GM18520 (cell line): Measurements from ENCODE around the gene TMEM182.

Experiments used
- ATAC-seq: cut with Tn5 transposase; IDR thresholded peaks from one replicate; pipeline ENCODE4 v1.9.1; 2021; ENCODE audit not compliant: unreplicated experiment

The TMEM182 gene, protein sequence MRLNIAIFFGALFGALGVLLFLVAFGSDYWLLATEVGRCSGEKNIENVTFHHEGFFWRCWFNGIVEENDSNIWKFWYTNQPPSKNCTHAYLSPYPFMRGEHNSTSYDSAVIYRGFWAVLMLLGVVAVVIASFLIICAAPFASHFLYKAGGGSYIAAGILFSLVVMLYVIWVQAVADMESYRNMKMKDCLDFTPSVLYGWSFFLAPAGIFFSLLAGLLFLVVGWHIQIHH

DNA sequence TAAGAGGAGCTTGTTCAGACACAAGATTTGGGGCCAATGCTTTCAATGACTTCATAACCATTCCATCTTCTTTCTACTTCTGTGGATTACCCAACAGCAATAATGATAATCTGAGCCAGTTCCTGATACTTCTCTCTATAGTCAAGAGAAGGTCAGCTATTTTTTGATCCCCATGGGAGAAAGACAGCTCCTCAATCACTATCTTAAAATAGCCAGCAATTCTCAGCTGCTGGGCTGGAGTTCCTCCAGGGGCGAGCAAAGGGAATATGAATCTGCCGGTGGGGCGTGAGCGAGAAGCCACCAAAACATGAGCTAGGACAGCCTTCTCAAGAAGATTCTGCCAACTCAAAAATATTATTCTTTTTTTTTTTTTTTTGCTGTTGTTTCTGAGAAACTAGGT is at the start of gene TMEM182:
TMEM182 (plus strand) TSS at position 269 of the 400 bp plus-strand sequence. CDS start 187 bp downstream, outside the sequence.
- ATAC-seq: no peak

DNA sequence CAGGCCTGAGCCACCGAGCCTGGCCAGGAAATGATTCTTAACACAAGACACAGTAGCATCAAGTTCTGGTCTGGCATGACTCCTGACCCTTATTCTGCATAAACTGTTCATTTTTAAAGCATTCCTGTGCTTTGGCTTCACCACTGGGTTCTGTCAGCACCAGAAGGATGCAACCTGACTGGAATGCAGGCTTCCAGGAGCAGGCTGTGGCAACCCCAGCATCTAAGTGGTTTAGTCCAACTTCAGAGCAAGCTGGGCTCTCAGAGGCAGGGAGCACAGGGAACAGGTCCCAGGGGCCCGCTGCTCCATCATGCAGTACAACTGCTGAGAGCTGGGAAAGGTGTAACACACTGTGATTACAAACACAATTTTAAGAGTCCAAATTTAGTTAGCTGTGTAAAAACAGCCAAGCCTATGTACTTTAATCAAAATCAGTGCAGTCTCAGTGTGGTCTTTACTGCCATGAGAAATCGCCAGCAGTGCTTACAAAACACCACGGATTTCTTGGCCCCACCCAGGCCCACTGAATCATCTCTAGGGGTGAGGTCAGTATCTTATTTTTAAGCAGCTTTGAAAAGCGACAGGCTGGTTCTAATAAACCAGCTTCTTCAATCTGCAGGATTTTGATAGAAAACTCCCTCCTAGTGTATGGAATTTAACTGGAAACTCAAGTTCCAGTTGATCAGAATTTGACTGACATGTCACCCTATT is 44.4 kb upstream of the TMEM182 start:
- ATAC-seq: no peak

DNA sequence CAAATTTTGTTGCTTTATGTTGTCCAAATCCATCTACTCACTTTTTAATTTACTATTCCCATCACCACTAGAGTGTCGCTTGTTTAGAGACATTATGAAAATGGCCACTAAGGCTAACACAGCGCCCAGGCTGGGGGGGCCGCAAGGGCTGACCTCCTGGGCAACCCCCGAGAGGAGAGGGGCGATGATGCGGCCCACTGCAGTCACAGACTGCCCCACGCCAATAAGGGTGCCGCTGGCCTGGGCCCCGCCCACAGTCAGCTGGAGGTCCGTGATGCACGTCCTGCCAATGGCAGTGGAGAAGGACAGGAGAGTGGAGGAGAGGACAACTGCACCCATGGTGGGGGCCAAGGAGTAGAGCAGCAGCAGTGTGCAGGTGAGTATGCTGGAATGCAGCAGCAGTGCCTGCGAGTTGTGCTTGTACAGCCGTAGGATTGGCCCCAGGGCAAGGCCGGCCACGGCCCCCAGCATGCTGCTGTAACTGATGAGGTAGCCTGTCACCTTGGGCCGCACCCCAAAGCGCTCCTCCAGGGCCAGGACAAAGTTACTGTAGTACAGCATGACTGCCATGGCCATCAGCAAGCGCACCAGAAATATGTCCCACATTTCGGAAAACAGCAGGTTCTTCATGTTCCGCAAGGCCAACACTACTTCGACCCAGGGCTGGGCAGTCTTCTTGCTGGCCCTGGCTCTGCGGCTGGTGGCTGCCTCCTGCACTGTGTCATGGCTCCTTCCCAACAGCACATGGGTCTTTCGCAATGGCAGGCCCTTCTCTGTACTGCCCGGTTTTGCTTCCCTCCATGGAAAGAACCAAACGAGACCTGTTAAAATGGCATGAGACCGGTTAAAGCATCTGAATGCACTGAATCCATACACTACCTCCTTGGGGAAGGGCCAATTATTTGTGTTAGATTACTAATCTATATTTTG is 43.2 kb upstream of the TMEM182 start:
- no peak for ATAC-seq

DNA sequence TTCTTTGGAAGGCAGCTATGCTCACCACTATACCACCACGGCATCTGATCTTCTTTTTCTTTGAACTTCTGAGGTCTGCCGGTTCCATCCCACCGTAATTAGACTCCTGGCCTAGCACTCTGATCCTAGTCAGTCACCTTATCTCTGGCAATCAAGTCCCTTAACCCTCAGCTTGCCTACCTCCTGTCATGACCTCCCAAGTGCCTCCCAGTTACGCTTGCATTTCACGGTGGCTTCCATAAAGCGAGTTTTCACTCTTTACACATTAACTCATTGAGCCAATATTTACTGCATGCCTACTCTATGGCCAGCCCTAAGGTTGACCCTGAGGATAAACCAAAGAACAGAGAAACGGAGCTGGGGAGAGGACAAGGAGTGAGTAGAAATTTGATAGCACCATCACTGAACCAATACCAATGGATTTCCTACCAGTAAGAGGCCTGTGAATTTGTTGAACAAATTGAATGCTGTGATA is 37.8 kb upstream of the TMEM182 start:
- no peak for ATAC-seq

DNA sequence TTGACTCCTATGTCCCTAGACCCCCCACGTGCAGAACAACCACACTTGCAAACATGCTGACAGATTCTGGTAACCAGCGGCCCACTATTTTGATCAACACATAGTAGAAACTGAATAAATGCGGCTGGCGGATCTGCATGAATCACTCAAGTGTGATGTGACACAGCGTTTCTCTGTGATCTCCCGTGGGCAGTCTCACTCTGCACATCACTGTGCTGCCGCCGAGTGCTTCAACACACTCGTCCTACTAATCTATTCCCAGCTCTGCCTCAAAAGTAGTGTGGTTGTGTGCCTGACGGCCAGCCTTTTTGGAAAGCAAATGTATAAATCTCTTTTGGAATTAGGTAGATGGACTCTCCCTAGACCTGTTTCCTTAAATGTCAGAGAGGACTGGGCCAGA is 37.3 kb upstream of the TMEM182 start:
- no peak for ATAC-seq

DNA sequence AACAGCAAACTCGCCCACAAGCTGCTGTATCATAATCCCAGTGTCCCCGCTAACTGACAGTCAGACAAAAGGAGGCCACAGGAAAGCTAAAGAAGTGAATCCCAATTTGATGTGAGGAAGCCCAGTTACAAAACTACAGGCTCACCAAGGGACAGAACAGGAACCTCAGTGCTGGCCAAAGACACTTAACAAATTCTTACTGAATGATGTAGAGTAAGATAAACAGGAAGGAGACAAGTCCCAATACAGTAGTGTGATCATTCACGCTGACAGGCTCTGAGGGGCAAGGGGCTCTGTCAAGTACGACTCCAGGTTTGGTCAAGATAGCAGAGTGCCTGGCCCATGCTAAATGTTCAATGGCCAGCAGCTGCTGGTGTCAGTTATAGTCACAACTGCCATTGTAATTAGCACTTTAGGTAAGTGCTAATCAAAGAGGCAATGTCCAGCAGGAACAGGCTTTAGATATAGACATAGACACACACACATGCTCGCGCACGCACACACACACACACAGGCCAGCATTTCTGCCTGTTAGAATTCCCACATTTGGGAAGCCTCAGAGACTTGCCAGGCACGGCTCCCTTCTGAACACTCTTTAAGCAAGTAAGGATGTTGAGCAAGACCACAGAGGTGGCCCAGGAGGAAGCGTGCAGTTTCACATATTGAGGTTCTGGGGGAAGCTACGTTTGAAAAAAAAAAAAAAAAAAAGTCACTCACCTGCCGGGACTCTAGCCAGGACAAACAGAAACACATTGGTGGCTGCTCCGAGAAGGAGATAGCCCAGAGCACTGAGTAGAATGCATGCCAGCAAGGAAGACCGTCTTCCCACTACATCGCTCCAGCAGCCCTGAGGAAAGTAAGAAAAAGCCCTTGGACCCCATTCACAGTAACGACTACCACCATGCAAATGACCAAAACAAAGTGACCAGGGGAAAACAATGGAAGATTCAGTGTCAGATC is 35.4 kb upstream of the TMEM182 start:
- no peak for ATAC-seq

DNA sequence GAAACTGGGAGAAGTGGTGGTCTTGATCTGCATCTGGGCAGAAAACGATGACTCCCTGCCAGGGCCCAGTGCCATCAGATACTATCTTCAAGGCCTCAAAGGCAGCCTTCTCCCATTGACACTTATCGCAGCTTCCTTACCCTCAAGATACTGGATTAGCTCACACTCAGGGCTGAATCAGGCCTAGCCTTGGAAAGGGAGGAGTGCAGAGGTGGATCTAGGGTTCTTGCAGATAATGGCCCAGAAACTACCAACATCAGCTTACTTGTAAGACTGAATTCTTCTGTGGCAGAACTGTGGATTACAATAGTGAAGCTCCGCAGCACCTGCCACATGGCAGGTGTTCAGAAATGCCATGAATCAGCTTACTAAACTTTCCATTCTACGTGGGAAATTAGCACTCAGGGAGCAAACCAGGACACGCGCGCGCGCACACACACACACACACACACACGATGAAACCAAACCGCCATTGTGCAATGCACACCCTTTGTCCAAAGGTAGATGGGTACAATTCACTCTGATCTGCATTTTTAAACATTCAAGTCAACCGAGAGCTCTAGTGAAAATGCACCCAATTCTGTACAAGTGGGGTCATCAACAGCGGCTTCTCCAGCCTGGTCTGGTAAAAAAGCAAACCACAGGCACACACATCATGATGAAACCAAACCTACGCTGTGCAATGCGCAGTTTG is 26.3 kb upstream of the TMEM182 start:
- ATAC-seq: no peak

DNA sequence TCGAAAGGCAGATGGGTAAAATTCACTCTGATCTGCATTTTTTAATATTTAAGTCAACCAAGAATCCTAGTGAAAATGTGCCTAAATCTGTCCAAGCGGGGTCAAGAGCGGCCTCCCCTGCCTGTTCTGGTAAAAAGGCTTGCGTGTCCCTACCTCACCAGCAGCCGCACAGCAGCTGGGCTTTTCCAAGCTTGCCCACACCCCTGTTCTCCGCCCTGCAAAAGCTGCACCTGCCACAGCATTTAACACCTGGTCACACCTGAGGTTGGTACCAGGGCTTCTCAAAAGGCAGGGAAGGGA is 25.8 kb upstream of the TMEM182 start:
- ATAC-seq: no peak

DNA sequence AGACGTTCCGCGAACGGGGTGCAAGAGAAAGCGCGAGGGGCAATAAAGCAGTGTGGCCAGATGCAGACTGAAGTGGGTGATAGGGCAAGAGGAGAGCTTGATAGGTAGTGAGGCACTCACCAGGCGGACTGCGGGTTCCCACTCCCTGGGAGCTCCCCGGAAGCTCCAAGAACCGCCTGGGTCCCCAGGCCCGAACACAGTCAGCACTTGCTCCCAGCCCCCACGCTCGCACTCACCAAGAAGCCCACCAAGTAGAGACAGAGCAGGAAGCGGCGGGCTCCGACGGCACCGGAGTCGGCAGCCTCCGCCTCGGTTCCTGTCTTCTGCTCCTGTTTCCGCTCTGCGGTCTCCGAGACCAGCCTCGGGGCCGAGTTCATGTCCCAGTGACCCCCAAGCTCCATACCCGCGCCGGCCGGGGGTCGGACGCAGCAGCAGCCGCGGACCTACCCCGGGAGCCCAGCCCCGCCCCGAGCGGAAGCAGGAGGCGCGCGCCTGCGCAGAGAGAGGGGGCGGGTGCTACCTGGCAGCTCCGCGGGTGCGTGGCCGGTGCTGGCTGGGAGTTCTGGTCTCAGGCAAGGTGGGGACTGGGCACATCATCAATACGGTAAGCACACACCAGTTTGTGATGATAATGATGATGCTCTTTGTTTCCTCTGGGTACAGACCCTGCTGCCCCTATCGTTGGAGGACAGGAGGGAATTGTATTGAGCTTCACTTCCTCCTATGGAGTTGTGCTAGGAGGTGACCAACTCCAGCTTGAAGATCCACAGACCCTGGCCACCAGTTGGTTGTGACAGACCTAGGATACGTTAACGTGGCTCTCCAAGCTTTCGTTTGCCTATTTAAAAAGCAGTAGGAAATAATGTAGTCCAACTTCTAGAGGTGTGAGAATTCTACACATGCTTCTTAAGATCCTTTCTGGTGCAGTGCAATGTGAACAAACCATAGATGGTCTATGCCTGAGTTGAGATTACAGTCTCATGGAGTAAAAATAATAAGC is 25.1 kb upstream of the TMEM182 start:
- peak; percentile 86 for ATAC-seq

DNA sequence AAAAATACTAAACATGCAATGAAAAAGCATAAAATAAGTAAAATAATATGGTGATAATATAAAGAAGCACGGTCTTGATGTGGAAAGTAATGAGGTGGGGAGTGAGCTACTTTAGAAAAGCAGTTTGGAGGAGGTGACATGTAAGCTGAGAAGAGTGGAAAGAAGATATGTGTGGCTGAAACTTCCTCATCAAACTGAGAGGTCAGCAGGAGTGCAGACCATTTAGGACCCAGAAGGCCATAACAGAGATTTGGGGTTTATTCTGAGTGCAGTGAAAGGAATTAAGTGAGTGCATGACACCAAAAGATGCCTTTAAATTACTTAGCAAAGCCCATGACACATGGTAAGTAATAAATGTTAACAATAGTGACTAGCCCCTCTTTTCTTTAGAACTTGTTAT is 24.4 kb upstream of the TMEM182 start:
- ATAC-seq: peak; percentile 51

DNA sequence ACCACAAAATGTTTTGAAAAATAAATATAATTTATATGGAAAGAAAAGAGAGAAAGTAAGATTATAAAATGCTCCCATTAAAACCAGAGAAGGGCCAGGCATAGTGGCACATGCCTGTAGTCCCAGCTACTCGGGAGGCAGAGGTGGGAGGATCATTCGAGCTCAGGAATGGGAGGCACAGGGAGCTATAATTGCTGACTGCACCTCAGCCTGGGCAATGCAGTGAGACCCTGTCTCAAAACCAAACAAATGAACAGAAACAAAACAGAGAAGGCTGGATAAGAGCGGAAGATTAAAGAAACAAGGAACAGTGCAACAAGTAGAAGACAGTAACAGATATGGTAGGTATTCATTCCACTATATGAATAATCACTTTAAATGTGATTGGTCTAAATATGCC is 18.6 kb upstream of the TMEM182 start:
- no peak for ATAC-seq

DNA sequence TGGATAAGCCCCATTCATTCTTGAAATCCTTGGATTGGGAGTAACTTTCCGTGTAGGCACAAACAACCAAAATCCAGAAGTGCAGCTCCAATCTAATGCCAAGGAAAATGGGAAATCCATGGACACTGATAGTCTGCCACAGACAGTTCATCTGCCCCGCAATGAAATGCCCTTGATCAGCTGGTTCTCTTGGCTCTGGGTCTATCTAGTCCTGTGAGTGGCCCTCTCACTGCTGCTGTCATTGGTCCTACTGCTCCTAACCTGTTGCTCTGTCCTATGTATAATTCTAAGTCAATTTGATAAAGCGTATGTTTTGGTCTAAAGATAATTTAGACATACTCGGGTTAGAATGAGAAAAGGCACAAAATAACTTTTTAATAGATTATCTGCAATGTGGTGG is 13.7 kb upstream of the TMEM182 start:
- ATAC-seq: no peak

DNA sequence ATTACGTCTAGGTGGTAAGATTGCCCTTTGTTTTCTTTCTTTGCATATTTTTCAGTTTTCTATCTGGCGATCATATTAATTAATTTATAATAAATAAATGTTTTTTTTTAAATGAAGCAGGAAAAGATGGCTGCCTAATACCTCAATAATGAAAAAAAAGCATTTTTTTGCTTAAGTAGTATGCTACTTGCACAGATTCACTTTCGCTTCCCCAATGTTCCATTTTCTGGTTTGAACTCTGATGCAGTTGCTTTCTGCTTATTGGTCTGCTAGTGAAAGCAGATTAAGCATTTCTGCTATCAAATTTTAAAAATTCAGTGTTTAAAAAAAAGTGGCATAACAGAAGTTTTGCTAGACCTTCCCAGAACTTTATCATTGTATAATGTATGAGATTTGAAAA is 11.9 kb upstream of the TMEM182 start:
- peak; percentile 70 for ATAC-seq

DNA sequence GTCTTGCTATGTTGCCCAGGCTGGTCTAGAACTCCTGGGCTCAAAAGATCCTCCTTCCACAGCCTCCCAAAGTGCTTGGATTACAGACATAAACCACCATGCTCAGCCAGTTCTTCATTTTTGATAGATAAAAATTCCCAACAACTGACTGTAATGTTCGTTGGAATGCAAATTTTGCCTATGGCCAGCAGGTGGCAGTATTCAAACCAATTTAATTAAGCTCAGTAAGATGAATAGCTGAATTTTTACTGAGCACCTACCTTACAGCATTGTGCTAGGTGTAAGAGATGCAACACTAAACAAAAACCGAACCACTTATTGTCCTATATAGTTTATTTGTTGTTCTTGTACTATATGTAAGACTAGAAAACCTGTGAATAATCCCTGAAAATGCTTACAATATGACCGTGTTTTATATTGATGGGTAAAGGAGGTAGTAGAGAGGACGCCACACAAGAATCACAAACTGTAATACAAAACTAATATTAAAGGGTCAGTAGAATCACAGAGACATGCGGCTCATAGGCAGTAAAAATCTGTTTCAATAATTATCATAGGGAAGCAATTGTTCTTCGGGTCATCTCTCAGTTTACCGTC is 8.2 kb upstream of the TMEM182 start:
- ATAC-seq: no peak

DNA sequence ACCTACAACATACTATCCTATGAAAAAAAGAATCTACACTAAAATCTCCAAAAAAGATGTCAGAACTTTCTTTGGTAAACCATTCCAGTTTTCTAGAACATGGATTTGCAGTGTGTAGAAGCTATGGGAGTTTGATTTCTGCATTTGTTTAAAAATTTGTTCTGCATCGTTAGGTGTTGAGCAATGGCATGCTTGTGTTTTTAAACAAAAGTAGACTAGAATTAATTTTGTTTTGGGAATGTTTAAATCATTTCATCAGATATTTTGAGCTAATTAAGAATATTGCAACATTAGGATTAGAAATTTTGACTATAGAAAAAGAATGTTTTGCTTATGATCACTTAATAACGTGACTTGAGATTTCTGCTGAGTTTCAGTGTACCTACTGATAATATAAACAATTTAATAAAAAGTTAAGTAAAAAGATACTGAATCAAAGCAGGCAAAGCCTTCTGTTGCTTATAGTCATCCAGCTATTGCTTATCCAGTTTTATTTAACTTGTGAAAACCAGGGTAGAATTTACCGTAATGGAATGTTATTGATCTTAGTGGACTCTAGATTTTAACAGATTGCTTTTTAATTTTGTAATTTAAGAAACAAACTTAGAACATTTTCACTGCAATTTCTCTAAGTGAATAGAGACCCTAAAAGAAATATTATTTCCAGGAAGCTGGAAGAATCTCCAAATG is 7.2 kb upstream of the TMEM182 start:
- ATAC-seq: no peak

DNA sequence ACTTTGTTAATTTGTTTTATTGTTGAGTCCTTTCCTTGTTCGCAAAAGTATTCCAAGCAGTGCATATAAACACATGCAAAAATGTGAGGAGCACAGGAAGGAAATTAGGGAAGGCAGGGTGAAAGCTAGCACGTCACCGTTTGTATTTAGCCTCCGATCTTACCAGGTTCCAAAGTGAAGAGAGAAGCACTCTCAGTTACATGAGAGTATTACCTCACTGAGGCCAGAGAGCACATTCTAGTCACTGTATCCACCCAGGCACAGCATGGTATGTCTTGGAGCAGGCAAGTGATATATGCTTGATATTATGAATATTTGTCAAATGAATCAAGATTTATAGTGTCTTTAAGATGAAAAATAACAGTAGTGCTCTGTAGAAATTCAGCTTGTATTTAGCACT is 6.5 kb upstream of the TMEM182 start:
- ATAC-seq: no peak

DNA sequence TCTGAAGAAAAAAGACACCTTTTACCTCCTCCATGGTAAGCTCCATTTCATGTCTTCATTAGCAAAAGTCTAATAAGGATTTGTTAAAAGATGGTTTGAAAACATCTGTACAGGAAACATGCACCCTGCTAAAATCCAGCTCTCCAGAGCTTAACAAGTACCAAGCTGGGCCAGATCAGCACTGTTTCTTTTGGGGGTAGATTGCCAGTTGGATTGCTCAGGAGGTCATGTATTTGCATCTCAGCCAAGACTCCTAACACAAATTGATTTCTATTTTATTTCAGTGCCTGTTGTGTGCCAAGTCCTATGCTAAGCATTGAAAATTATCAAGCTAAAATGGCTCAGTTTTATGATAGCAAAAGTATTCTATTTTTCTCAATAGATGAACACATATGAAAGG is 3.4 kb upstream of the TMEM182 start:
- no peak for ATAC-seq

DNA sequence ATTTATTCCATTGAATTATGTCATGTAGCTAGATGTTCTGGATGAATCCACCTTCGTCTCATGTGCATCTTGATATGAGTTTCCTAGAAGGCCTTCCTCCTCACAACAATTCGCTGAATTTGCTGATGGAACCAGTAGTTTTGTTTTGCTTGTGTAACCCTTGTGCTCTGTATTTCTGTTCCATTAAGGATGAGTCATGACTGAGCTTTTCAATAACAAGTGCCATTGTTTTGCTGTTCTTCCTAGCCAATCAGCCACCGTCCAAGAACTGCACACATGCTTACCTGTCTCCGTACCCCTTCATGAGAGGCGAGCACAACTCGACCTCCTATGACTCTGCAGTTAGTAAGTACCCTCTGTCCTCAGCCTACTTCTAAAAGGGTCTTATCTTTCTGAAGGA is 2.3 kb downstream of the TMEM182 start:
- ATAC-seq: no peak
